Osteoblast (primary cell): ENCODE measurements around the gene EPAS1. TPM values are rescaled to one million over a fixed set of nuclear protein-coding genes. Genes with fewer than 3 reads are reported as not detected.

Source experiments
- DNase-seq: peaks from one replicate; pipeline ENCODE4 v3.0.0; 2011; ENCODE audit warnings: low spot score, mixed read lengths; ENCODE audit not compliant: insufficient read length; ENCODE audit errors: missing footprints
- H2AFZ ChIP-seq: 2 replicates; pipeline ENCODE4 v1.6.0; 2011; ENCODE audit warnings: mild to moderate bottlenecking, low read length
- H3K27ac ChIP-seq: 2 replicates; pipeline ENCODE4 v1.5.1; 2011; ENCODE audit warnings: mild to moderate bottlenecking, low read depth, low read length, moderate library complexity
- H3K27me3 ChIP-seq: 2 replicates; pipeline ENCODE4 v1.6.0; 2012; ENCODE audit warnings: mild to moderate bottlenecking, control low read depth, inconsistent platforms, low read length, moderate library complexity; ENCODE audit not compliant: insufficient read depth
- H3K36me3 ChIP-seq: 2 replicates; pipeline ENCODE4 v1.5.1; 2011; ENCODE audit warnings: mild to moderate bottlenecking, low read length, control low read depth, moderate library complexity; ENCODE audit not compliant: insufficient read depth
- H3K4me1 ChIP-seq: 2 replicates; pipeline ENCODE4 v1.5.1; 2011; ENCODE audit warnings: mild to moderate bottlenecking, low read length, control low read depth, moderate library complexity; ENCODE audit not compliant: insufficient read depth
- H3K4me2 ChIP-seq: 2 replicates; pipeline ENCODE4 v1.6.0; 2011; ENCODE audit warnings: mild to moderate bottlenecking, low read length; ENCODE audit not compliant: insufficient read depth
- H3K4me3 ChIP-seq: fragments of 200-600 bp; sonication (generic); 3 replicates; pipeline ENCODE4 v1.5.1; 2012; ENCODE audit warnings: mild to moderate bottlenecking, low read length, inconsistent platforms; ENCODE audit not compliant: insufficient read depth
- H3K79me2 ChIP-seq: 2 replicates; pipeline ENCODE4 v1.6.0; 2012; ENCODE audit warnings: mild to moderate bottlenecking, low read length, control low read depth, inconsistent platforms; ENCODE audit not compliant: insufficient read depth
- H3K9me3 ChIP-seq: 2 replicates; pipeline ENCODE4 v1.5.1; 2011; ENCODE audit warnings: low read depth, low read length, control low read depth
- H4K20me1 ChIP-seq: 2 replicates; pipeline ENCODE4 v1.6.0; 2012; ENCODE audit warnings: mild to moderate bottlenecking, low read length, control low read depth; ENCODE audit not compliant: insufficient read depth
- total RNA-seq: library from RNA; depleted of rRNA; stranded (reverse); fragments of >200 nt; gene quantifications from 2 replicates; pipeline ENCODE4 v1.2.3, GENCODE V29; 2012
- TF ChIP-seq, protein P1 (sequence below): IDR thresholded peaks from 2 replicates; pipeline ENCODE4 v1.5.1; 2011; ENCODE audit warnings: mild to moderate bottlenecking, low read depth, low read length, moderate library complexity; ENCODE audit errors: extremely low read depth

Gene EPAS1
- total RNA-seq, 1 donor = 260 TPM

DNA sequence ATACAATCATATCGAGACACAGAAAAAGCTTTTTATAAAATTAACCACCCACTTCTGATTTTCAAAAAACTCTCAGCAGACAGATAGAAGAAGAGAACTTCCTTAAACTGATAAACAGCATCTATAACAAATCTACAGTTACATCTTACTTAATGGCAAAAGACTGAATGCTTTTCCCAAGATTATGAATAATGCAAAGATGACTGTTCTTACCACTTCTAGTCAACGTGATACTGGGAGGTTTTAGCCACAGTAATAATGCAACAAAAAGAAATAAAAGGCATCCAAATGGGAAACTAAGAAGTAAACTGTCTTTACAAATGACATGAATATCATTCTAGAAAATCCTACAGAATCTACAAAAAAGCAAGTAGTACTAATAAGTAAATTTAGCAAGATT is 124.2 kb downstream of the EPAS1 start:
- Histone ChIP-seq H2AFZ (no peak overlapping the region), H3K4me1 (no peaks in the 10 kb centered on the region), H3K27me3 (no peaks in the 10 kb centered on the region), H3K36me3 (no peaks in the 10 kb centered on the region), H3K27ac (no peak overlapping the region), H3K79me2 (no peaks in the 10 kb centered on the region), H3K9me3 (no peaks in the 10 kb centered on the region), H3K4me2 (no peak overlapping the region), H3K4me3 (no peak overlapping the region), H4K20me1 (no peaks in the 10 kb centered on the region)
- TF ChIP-seq, protein P1, sequence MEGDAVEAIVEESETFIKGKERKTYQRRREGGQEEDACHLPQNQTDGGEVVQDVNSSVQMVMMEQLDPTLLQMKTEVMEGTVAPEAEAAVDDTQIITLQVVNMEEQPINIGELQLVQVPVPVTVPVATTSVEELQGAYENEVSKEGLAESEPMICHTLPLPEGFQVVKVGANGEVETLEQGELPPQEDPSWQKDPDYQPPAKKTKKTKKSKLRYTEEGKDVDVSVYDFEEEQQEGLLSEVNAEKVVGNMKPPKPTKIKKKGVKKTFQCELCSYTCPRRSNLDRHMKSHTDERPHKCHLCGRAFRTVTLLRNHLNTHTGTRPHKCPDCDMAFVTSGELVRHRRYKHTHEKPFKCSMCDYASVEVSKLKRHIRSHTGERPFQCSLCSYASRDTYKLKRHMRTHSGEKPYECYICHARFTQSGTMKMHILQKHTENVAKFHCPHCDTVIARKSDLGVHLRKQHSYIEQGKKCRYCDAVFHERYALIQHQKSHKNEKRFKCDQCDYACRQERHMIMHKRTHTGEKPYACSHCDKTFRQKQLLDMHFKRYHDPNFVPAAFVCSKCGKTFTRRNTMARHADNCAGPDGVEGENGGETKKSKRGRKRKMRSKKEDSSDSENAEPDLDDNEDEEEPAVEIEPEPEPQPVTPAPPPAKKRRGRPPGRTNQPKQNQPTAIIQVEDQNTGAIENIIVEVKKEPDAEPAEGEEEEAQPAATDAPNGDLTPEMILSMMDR = no peak
- DNase-seq = no peak

DNA sequence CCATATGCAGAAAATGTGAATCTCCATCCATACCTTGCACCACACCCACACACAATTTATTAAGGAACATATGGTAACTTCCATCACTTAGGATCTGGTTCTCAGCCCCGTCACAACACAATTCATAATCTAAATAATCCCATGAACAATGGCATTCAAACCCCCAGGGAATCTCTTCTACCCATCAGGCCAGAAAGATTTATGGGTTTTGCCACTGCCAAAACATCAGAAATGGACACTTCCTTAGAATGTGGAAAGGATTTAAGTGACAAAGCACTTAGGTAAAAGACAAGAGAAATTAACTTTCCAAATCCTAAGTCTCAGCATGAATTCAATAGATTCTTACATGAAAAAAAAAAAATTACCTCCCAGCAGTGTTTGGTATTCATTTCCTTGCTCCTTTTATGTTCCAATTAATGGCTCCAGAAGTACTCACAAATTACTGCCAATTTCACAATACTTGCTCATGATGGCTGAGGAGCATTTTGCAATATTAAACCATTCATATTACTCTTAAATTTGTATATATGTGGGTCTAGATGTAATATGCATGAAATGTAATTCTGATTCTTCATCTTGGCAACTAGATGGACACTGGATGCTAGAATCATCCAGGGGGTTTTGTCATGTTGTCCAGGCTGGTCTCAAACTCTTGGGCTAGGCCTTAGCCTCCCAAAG is 125.6 kb downstream of the EPAS1 start:
- no peaks in the 10 kb centered on the region for H3K9me3 ChIP-seq
- no peak overlapping the region for H3K27ac ChIP-seq
- TF ChIP-seq, protein P1 = no peak
- no peak overlapping the region for H3K4me2 ChIP-seq
- no peak overlapping the region for H2AFZ ChIP-seq
- H3K79me2 ChIP-seq = no peaks in the 10 kb centered on the region
- no peaks in the 10 kb centered on the region for H4K20me1 ChIP-seq
- H3K4me3 ChIP-seq = no peak overlapping the region
- DNase-seq = no peak
- no peaks in the 10 kb centered on the region for H3K4me1 ChIP-seq
- no peaks in the 10 kb centered on the region for H3K27me3 ChIP-seq
- no peaks in the 10 kb centered on the region for H3K36me3 ChIP-seq

DNA sequence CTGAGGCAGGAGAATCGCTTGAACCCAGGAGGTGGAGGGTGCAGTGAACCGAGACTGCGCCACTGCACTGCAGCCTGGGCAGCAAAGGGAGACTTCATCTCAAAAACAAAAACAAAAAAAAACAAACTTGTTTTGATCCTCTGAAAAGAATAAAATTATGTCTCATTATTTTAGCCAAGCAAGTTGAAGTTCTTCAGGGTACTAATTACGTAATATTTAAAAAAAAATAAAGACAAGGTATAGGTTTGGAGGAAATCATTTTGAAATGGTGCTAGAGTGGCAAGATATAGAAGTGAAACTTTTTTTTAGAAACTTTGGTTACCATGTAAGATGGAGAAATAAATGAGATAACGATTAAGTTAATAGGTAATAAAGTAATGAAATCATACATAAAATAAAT is 127.7 kb downstream of the EPAS1 start:
- Histone ChIP-seq H3K9me3 (no peaks in the 10 kb centered on the region), H3K79me2 (no peaks in the 10 kb centered on the region), H3K36me3 (no peaks in the 10 kb centered on the region), H3K4me2 (no peak overlapping the region), H3K4me1 (no peaks in the 10 kb centered on the region), H3K4me3 (no peak overlapping the region), H3K27me3 (no peaks in the 10 kb centered on the region), H2AFZ (no peak overlapping the region), H3K27ac (no peak overlapping the region), H4K20me1 (no peaks in the 10 kb centered on the region)
- TF ChIP-seq, protein P1 = no peak
- DNase-seq = no peak

DNA sequence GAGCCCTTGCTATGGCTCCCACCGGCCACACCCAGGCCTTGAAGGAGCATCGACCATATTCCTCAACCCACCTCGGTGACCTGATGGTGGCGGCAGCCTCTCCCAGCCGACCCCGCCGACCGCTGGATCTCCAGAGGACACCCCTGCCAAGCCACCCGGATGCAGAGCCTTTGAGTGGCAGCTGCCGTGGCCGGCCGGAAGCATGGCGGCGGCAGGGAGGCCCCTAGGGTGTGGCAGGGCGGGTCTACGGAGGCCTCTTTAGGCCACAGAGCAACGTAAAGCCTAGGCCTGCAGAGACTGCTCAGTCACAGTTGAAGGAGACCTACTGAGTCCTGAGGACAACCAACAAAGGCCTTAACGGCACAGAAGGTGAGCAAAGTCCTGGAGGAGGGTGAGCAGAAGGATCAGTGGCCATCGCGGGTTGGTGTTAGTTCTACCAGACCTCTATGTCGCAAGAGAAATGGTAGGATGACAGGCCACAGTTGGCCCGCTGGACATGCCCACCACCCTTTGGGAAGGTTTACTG is 131.8 kb downstream of the EPAS1 start:
- Histone ChIP-seq H2AFZ (no peak overlapping the region), H4K20me1 (no peaks in the 10 kb centered on the region)

More for the DNA sequence above, 131.8 kb downstream of the EPAS1 start:
- no peaks in the 10 kb centered on the region for H3K27me3 ChIP-seq
- TF ChIP-seq, protein P1 = no peak
- H3K79me2 ChIP-seq = no peaks in the 10 kb centered on the region
- H3K4me1 ChIP-seq = no peaks in the 10 kb centered on the region
- H3K4me3 ChIP-seq = no peak overlapping the region
- H3K36me3 ChIP-seq = no peaks in the 10 kb centered on the region
- no peak overlapping the region for H3K27ac ChIP-seq
- H3K4me2 ChIP-seq = no peak overlapping the region
- no peak for DNase-seq
- no peaks in the 10 kb centered on the region for H3K9me3 ChIP-seq
